IMR-90 (cell line): ENCODE measurements around the gene SYT8. TPM values are rescaled to one million over a fixed set of nuclear protein-coding genes. Genes with fewer than 3 reads are reported as not detected.
A peak's percentile ranks its signal among the peaks of the same experiment; 100 is the strongest.

Source experiments
- ATAC-seq: fragments of 200-7000 bp; cut with Tn5 transposase; 2 replicates; pipeline ENCODE4 v1.9.1; 2020; ENCODE audit warnings: low read depth, mild to moderate bottlenecking, moderate library complexity
- BruUV-seq: library from RNA; stranded (reverse); fragments of 400-500 nt; replicated peaks from 2 replicates; lab custom pipeline; 2021; lab: Mats Ljungman, UMichigan
- CTCF ChIA-PET: fragments of 300-600 bp; formaldehyde crosslinking; extraction: SDS; loops from one replicate; lab custom pipeline; 2021; ENCODE audit warnings: antibody characterized with exemption; lab: Yijun Ruan, JAX
- POLR2A ChIA-PET: fragments of 300-600 bp; sonication (Branson Sonifier 250); formaldehyde crosslinking; loops from one replicate; lab custom pipeline; 2022; ENCODE audit warnings: antibody characterized with exemption; ENCODE audit not compliant: unreplicated experiment; lab: Charles Lee
- DNase-seq: peaks from one replicate; pipeline ENCODE4 v3.0.0; 2013
- H2AFZ ChIP-seq: replicated peaks from 2 replicates; pipeline ENCODE3; 2013; ENCODE audit warnings: low read length, mild to moderate bottlenecking; ENCODE audit not compliant: poor library complexity
- H2AK5ac ChIP-seq: 2 replicates; pipeline ENCODE4 v1.6.1; 2013; ENCODE audit warnings: low read depth, low read length, inconsistent platforms
- H2AK9ac ChIP-seq: replicated peaks from 2 replicates; pipeline ENCODE3; 2013; ENCODE audit warnings: mild to moderate bottlenecking, low read depth, low read length, moderate library complexity; ENCODE audit not compliant: poor library complexity
- H2BK120ac ChIP-seq: 2 replicates; pipeline ENCODE4 v1.6.1; 2013; ENCODE audit warnings: low read depth, low read length, inconsistent platforms
- H2BK15ac ChIP-seq: 3 replicates; pipeline ENCODE4 v1.6.1; 2013; ENCODE audit warnings: low read depth, low read length, inconsistent platforms
- H2BK20ac ChIP-seq: 2 replicates; pipeline ENCODE4 v1.6.1; 2013; ENCODE audit warnings: low read depth, mild to moderate bottlenecking, inconsistent platforms, low read length, moderate library complexity
- H2BK5ac ChIP-seq: 2 replicates; pipeline ENCODE4 v1.6.1; 2013; ENCODE audit warnings: mild to moderate bottlenecking, low read depth, low read length, inconsistent platforms; ENCODE audit not compliant: poor library complexity, severe bottlenecking
- H3K14ac ChIP-seq: replicated peaks from 2 replicates; pipeline ENCODE4 v1.6.1; 2013; ENCODE audit warnings: low read depth, low read length, inconsistent platforms
- H3K18ac ChIP-seq: 2 replicates; pipeline ENCODE4 v1.6.1; 2013; ENCODE audit warnings: low read depth, low read length, control low read depth
- H3K23ac ChIP-seq: 2 replicates; pipeline ENCODE4 v1.6.1; 2013; ENCODE audit warnings: low read depth, low read length, inconsistent platforms
- H3K27ac ChIP-seq: 2 replicates; pipeline ENCODE4 v1.5.1; 2013; ENCODE audit warnings: mild to moderate bottlenecking, control low read depth, low read length; ENCODE audit not compliant: insufficient read depth
- H3K27me3 ChIP-seq: 2 replicates; pipeline ENCODE4 v1.6.1; 2013; ENCODE audit warnings: low read length; ENCODE audit not compliant: control insufficient read depth, insufficient read depth
- H3K36me3 ChIP-seq: 2 replicates; pipeline ENCODE4 v1.6.1; 2013; ENCODE audit warnings: low read length, mixed read lengths; ENCODE audit not compliant: control insufficient read depth, insufficient read depth
- H3K4ac ChIP-seq: 2 replicates; pipeline ENCODE4 v1.6.1; 2013; ENCODE audit warnings: low read depth, low read length, inconsistent platforms
- H3K4me1 ChIP-seq: 2 replicates; pipeline ENCODE4 v1.6.1; 2013; ENCODE audit warnings: low read length, mixed read lengths; ENCODE audit not compliant: control insufficient read depth, insufficient read depth
- H3K4me2 ChIP-seq: 2 replicates; pipeline ENCODE4 v1.6.1; 2013; ENCODE audit warnings: low read depth, mild to moderate bottlenecking, control low read depth, low read length, moderate library complexity
- H3K4me3 ChIP-seq: 2 replicates; pipeline ENCODE4 v1.5.1; 2013; ENCODE audit warnings: low read depth, mild to moderate bottlenecking, control low read depth, low read length, moderate library complexity; ENCODE audit not compliant: insufficient read depth
- H3K56ac ChIP-seq: 2 replicates; pipeline ENCODE4 v1.6.1; 2013; ENCODE audit warnings: low read length, inconsistent platforms; ENCODE audit not compliant: insufficient read depth; ENCODE audit errors: extremely low read depth
- H3K79me1 ChIP-seq, 2 experiments: 2 replicates each; pipeline ENCODE4 v1.6.1; 2013; ENCODE audit warnings: low read length in 2 of 2, inconsistent platforms in 1 of 2, low read depth in 1 of 2
- H3K9ac ChIP-seq: 2 replicates; pipeline ENCODE4 v1.6.1; 2013; ENCODE audit warnings: low read depth, low read length, control low read depth
- H3K9me1 ChIP-seq: 2 replicates; pipeline ENCODE4 v1.6.1; 2013; ENCODE audit warnings: low read length, inconsistent platforms; ENCODE audit not compliant: insufficient read depth
- H3K9me3 ChIP-seq: 2 replicates; pipeline ENCODE4 v1.6.1; 2013; ENCODE audit warnings: low read length; ENCODE audit not compliant: control insufficient read depth, insufficient read depth
- H4K20me1 ChIP-seq: 2 replicates; pipeline ENCODE4 v1.6.1; 2013; ENCODE audit warnings: low read length, inconsistent platforms; ENCODE audit not compliant: insufficient read depth
- H4K5ac ChIP-seq: 2 replicates; pipeline ENCODE4 v1.6.1; 2013; ENCODE audit warnings: mild to moderate bottlenecking, low read depth, low read length, control low read depth
- H4K8ac ChIP-seq, 2 experiments: 2 replicates each; pipeline ENCODE4 v1.6.1; 2013; ENCODE audit warnings: low read depth in 2 of 2, low read length in 2 of 2, control low read depth in 1 of 2, inconsistent platforms in 1 of 2
- H4K91ac ChIP-seq: 2 replicates; pipeline ENCODE4 v1.6.1; 2013; ENCODE audit warnings: low read depth, low read length, inconsistent platforms; ENCODE audit not compliant: insufficient read depth
- BHLHE40 ChIP-seq: fragments of 150-350 bp; IDR thresholded peaks from 2 replicates; pipeline ENCODE4 v1.6.1; 2016; ENCODE audit warnings: mild to moderate bottlenecking, low read depth, low read length
- FOS ChIP-seq: fragments of 150-350 bp; IDR thresholded peaks from 2 replicates; pipeline ENCODE4 v1.6.1; 2016; ENCODE audit warnings: low read depth, low read length
- MAFK ChIP-seq: IDR thresholded peaks from 2 replicates; pipeline ENCODE4 v1.6.1; 2012; ENCODE audit warnings: low read depth, low read length, improper control_type of control experiment
- MXI1 ChIP-seq: IDR thresholded peaks from 2 replicates; pipeline ENCODE4 v1.6.1; 2012; ENCODE audit warnings: low read depth, mild to moderate bottlenecking, low read length, moderate library complexity, borderline replicate concordance
- NFE2L2 ChIP-seq: fragments of 150-350 bp; IDR thresholded peaks from 2 replicates; pipeline ENCODE4 v1.6.1; 2016; ENCODE audit warnings: low read depth, mild to moderate bottlenecking, low read length
- POLR2A ChIP-seq: IDR thresholded peaks from 2 replicates; pipeline ENCODE4 v1.6.1; 2012; ENCODE audit warnings: mild to moderate bottlenecking, low read depth, low read length
- RAD21 ChIP-seq: IDR thresholded peaks from 2 replicates; pipeline ENCODE4 v1.6.1; 2012; ENCODE audit warnings: low read length, improper control_type of control experiment
- RCOR1 ChIP-seq: IDR thresholded peaks from 2 replicates; pipeline ENCODE4 v1.6.1; 2012; ENCODE audit warnings: mild to moderate bottlenecking, low read length, improper control_type of control experiment; ENCODE audit not compliant: insufficient replicate concordance
- SMC3 ChIP-seq: fragments of 150-350 bp; IDR thresholded peaks from 2 replicates; pipeline ENCODE4 v1.6.1; 2016; ENCODE audit warnings: low read depth, mild to moderate bottlenecking, antibody characterized with exemption, low read length, moderate library complexity
- USF2 ChIP-seq: fragments of 150-350 bp; IDR thresholded peaks from 2 replicates; pipeline ENCODE4 v1.6.1; 2017; ENCODE audit warnings: mild to moderate bottlenecking, antibody characterized with exemption, low read length, low read depth
- WGBS, 2 experiments: methylation state at CpG; one replicate each; pipeline versions ENCODE4 v1.1.5 to v1.1.7; 2013; ENCODE audit warnings: missing lambda C conversion rate in 2 of 2; ENCODE audit not compliant: insufficient read length in 1 of 2; ENCODE audit errors: extremely low coverage in 2 of 2; 5-methylcytosine and 5-hydroxymethylcytosine counted together
- dilution Hi-C: fragments of 300-500 bp; cut with HindIII; formaldehyde crosslinking; loops from one replicate; pipeline ENCODE4 v1.14.3; 2018; ENCODE audit warnings: low sequenced_read_pairs; ENCODE audit not compliant: unreplicated experiment
- in situ Hi-C: fragments of 300-500 bp; cut with MboI; formaldehyde crosslinking; loops from 3 replicates; pipeline ENCODE4 v1.14.3; 2019; ENCODE audit warnings: low sequenced_read_pairs, inconsistent platforms, mixed read lengths
- intact Hi-C: fragments of 100-400 bp; cut with micrococcal nuclease; formaldehyde crosslinking; loops from 2 replicates; pipeline ENCODE4 v1.10.0; 2022
- polyA plus RNA-seq, 3 experiments: library from polyadenylated mRNA; depleted of rRNA; stranded (reverse); fragments of >200 nt; gene quantifications; 2 replicates each; pipeline ENCODE4 v1.2.3, GENCODE V29; 2012; ENCODE audit warnings: low replicate concordance in 1 of 3
- total RNA-seq: library from RNA; depleted of rRNA; stranded (reverse); fragments of >200 nt; gene quantifications from 2 replicates; pipeline ENCODE4 v1.2.3, GENCODE V29; 2012

Gene SYT8
- total and polyA plus RNA-seq, 2 of the 4 experiments (the other 2 are of a cell fraction) = not detected

GRCh38 chr11:1861435-1862411 lies 26.9 kb downstream of the SYT8 start:
- BruUV-seq = no TSS peak
- Histone ChIP-seq H3K27ac (no peak overlapping the region), H3K56ac (no peak overlapping the region), H3K9me3 (no peaks in the 10 kb centered on the region), H3K23ac (no peak overlapping the region), H4K20me1 (no peaks in the 10 kb centered on the region), H2BK5ac (peak overlapping the region; percentile 31), H3K27me3 (peaks cover 21% of the 10 kb centered on the region), H2BK120ac (no peak overlapping the region), H2AFZ (no peak overlapping the region), H2AK9ac (no peak overlapping the region), H3K9me1 (peaks cover 4% of the 10 kb centered on the region), H2BK20ac (no peak overlapping the region), H3K18ac (no peak overlapping the region), H2BK15ac (no peak overlapping the region), H3K4ac (no peak overlapping the region), H2AK5ac (no peak overlapping the region), H3K4me1 (peaks cover 14% of the 10 kb centered on the region), H3K4me2 (no peak overlapping the region), H3K4me3 (no peak overlapping the region), H3K36me3 (no peaks in the 10 kb centered on the region), H3K14ac (no peak overlapping the region), H3K9ac (no peak overlapping the region), H4K91ac (no peak overlapping the region), H4K8ac (no peak overlapping the region), H4K5ac (no peak overlapping the region), H3K79me1 (no peaks in the 10 kb centered on the region)
- no peak for TF ChIP-seq BHLHE40
- no peak for TF ChIP-seq POLR2A
- TF ChIP-seq MXI1 = no peak
- no peak for TF ChIP-seq SMC3
- no peak for TF ChIP-seq FOS
- no peak for TF ChIP-seq RCOR1
- no peak for TF ChIP-seq USF2
- no peak for TF ChIP-seq MAFK
- TF ChIP-seq RAD21 = no peak
- TF ChIP-seq NFE2L2 = no peak
- WGBS, 2 experiments = 98% methylated on average over 2 of the region's 4 CpGs; no CpG with 5 or more reads in 1 of the 2 experiments
- dilution Hi-C loops = no loop called here
- POLR2A ChIA-PET = no interaction called here
- DNase-seq (no peak), ATAC-seq (no peak)
- in situ Hi-C loops = no loop called here
- intact Hi-C loops = no loop called here
- CTCF ChIA-PET = no interaction called here
